Ovary (tissue), 9 donors: ENCODE results near the gene SLIT3. TPM values are rescaled to one million over a fixed set of nuclear protein-coding genes. Genes with fewer than 3 reads are reported as not detected.

Experiments used
- DNase-seq, 5 donors: peaks; one replicate each; pipeline ENCODE4 v3.0.0-alpha.2; 2019 to 2020
- H3K27ac ChIP-seq, 2 donors: fragments of 200-600 bp; one replicate each; pipeline versions ENCODE4 v1.5.1 to v1.8.0; 2019 to 2022
- H3K27me3 ChIP-seq: fragments of 200-600 bp; one replicate; pipeline ENCODE4 v1.8.0; 2022
- H3K36me3 ChIP-seq: fragments of 200-600 bp; sonication (generic); one replicate; pipeline ENCODE4 v1.5.1; 2019
- H3K4me1 ChIP-seq: one replicate; pipeline ENCODE4 v1.8.1; 2013; ENCODE audit warnings: mild to moderate bottlenecking, moderate library complexity; ENCODE audit not compliant: insufficient read depth
- H3K4me3 ChIP-seq: fragments of 200-600 bp; sonication (generic); one replicate; pipeline ENCODE4 v1.5.1; 2017
- H3K9me3 ChIP-seq, 2 donors: fragments of 200-600 bp in 1 of 2; sonication (generic) in 1 of 2; one replicate each; pipeline versions ENCODE4 v1.5.1 to v1.8.1; 2013 to 2019; ENCODE audit warnings: mild to moderate bottlenecking in 1 of 2, moderate library complexity in 1 of 2
- EP300 ChIP-seq: sonication (generic); formaldehyde crosslinking; IDR thresholded peaks from one replicate; pipeline ENCODE4 v1.6.1; 2017; ENCODE audit warnings: antibody characterized with exemption
- POLR2A ChIP-seq: fragments of 450-650 bp; IDR thresholded peaks from one replicate; pipeline ENCODE4 v1.6.1; 2017; ENCODE audit warnings: antibody characterized with exemption, mild to moderate bottlenecking, moderate library complexity
- WGBS, 3 donors: extraction: QIAGEN DNeasy Blood & Tissue Kit in 1 of 3; methylation state at CpG; one replicate each; pipeline versions ENCODE4 v1.1.5 to v1.1.7; 2013 to 2017; 5-methylcytosine and 5-hydroxymethylcytosine counted together
- intact Hi-C, 4 donors: fragments of 100-400 bp; cut with DNase I; formaldehyde crosslinking; loops; one replicate each; pipeline versions ENCODE4 v1.11.0 to v1.15.1; 2022 to 2023
- polyA plus RNA-seq, 2 donors: library from polyadenylated mRNA; stranded (reverse); fragments of 200-250 nt in 1 of 2; fragments of 350-450 nt in 1 of 2; fragmentation: Illumina TruSeq in 1 of 2; extraction: RNeasy Lipid Tissue Mini Kit (QIAGEN cat#74804) in 1 of 2; gene quantifications; one replicate each; pipeline ENCODE4 v1.2.3, GENCODE V29; 2013 to 2014
- total RNA-seq, 7 donors: library from RNA; depleted of rRNA in 2 of 7; stranded (reverse); fragments of >200 nt in 2 of 7; fragmentation: NEBNext Ultra II Directional in 3 of 7; extraction: Animal tissue kit (Norgen Biotek cat#: 25700) in 3 of 7; gene quantifications; one replicate each; pipeline versions ENCODE4 v1.1.0 to v1.2.4, GENCODE V29; 2016 to 2023
- TF ChIP-seq, protein P1 (sequence below), 3 donors: fragments of 450-650 bp in 2 of 3; fragments of 200-600 bp in 1 of 3; IDR thresholded peaks; one replicate each; pipeline versions ENCODE4 v1.5.1 to v1.8.0; 2016 to 2022; ENCODE audit warnings: antibody characterized with exemption in 3 of 3, mild to moderate bottlenecking in 1 of 3
- donor health status: DM: no; HTN: no; CAD: no; lungs with moderate emphysema.
- donor health status: DM: no; HTN: no; CAD: no.
- donor health status: Bipolar disorder and iron deficiency.
- donor health status: DM: yes; HTN: yes; CAD: no.
- donor health status: DM: no; HTN: no; CAD: no.
- donor health status: DM: yes; HTN: yes; CAD: no.

The SLIT3 gene
- total and polyA plus RNA-seq, 9 donors: 10.3 to 106 (median 24.4) TPM

DNA sequence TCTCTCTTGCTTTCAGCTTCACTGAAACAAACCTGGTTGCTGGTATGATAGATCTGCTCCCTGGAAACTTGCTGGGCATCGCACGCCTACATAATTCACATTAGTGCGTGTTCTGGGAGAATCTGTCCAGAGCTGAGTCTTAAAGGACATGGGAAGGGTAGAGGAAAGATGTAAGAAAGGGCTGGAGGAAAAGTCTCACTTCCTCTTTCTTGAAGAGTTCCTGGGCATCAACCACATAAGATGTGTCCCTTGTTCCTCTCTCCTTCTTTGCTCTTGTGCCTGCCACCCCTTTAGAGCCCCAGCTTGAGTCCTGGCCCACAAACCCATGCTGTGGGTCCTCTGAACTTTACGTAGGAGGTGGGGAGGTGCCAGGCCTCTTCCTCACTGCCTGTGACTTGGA is 516.5 kb downstream of the SLIT3 start:
- Histone ChIP-seq H3K9me3 (no peaks in the 10 kb centered on the region), H3K36me3 (no peaks in the 10 kb centered on the region), H3K27ac (no peak overlapping the region), H3K4me1 (peaks cover 3% of the 10 kb centered on the region), H3K27me3 (no peaks in the 10 kb centered on the region), H3K4me3 (no peak overlapping the region)
- no peak for DNase-seq
- 96 to 100% (median 98%) methylated on average over 4 of the region's 4 CpGs for WGBS, 3 donors
- TF ChIP-seq POLR2A (no peak), EP300 (no peak)
- TF ChIP-seq, protein P1, sequence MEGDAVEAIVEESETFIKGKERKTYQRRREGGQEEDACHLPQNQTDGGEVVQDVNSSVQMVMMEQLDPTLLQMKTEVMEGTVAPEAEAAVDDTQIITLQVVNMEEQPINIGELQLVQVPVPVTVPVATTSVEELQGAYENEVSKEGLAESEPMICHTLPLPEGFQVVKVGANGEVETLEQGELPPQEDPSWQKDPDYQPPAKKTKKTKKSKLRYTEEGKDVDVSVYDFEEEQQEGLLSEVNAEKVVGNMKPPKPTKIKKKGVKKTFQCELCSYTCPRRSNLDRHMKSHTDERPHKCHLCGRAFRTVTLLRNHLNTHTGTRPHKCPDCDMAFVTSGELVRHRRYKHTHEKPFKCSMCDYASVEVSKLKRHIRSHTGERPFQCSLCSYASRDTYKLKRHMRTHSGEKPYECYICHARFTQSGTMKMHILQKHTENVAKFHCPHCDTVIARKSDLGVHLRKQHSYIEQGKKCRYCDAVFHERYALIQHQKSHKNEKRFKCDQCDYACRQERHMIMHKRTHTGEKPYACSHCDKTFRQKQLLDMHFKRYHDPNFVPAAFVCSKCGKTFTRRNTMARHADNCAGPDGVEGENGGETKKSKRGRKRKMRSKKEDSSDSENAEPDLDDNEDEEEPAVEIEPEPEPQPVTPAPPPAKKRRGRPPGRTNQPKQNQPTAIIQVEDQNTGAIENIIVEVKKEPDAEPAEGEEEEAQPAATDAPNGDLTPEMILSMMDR (IDR thresholded peaks at IDR 0.05): no peak
- intact Hi-C loops: no loop called here

DNA sequence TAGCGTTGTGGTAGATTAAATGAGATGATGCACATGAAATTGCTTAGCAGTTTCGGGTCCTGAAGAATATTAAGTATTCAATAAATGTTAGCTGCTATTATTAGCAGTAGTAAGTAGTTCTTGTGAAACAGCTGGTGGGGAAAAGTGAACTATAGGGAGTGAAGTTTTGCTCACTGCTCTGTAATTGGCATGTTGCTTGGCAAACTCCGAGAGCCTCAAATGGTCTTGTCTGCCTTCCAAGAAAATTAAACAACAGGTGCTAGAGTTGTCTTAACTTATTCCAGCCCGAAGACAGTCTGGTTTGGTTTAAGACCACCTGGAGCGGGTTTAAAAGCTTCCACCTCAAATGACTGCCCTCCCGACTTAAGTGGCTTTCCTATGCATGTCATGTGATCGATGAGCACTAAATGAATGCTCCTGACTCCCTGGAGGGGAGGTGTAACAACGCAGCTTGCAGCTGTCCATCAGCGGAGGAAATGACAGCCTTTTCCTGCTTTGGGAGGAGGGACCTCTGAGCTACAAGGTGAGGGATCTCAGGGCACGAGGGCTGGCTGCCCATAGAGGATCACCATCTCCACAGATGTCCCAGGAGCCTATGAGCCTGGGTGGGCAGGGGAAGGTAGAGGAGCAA is 518.9 kb downstream of the SLIT3 start:
- Histone ChIP-seq H3K4me1 (peaks cover 3% of the 10 kb centered on the region), H3K36me3 (no peaks in the 10 kb centered on the region)
- WGBS, 3 donors: 46 to 64% (median 48%) methylated on average over 10 of the region's 10 CpGs

DNA sequence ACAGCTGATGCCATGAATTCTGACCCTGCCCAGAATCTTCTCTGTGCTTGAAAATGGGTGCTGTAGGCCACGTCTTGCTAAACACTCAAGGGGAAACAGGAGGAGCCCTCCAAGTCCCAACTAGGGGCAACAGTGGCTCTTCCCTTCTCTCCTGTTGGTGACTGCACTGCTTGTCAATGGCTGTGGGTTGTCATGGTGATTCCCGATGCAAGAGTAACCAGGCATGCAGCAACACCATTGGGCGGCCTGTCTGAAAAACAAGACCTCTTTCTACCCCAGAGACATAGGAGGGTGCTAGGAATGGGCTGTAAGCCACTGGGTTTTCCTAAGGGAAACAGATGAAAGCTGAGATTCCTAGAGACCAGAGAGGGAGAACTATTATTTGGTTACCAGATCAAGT is 520.1 kb downstream of the SLIT3 start:
- Histone ChIP-seq H3K9me3 (no peaks in the 10 kb centered on the region), H3K27me3 (no peaks in the 10 kb centered on the region), H3K36me3 (no peaks in the 10 kb centered on the region), H3K4me1 (peaks cover under 1% of the 10 kb centered on the region), H3K4me3 (no peak overlapping the region), H3K27ac (no peak overlapping the region)
- DNase-seq: no peak
- intact Hi-C loops: no loop called here
- TF ChIP-seq POLR2A (no peak), EP300 (no peak)
- TF ChIP-seq, protein P1 (IDR thresholded peaks at IDR 0.05): no peak
- WGBS, 3 donors: 79 to 93% (median 93%) methylated on average over 3 of the region's 3 CpGs

More for the DNA sequence above, 518.9 kb downstream of the SLIT3 start:
- H3K27ac ChIP-seq: no peak overlapping the region
- intact Hi-C loops: no loop called here
- TF ChIP-seq POLR2A (no peak), EP300 (no peak)
- TF ChIP-seq, protein P1 (IDR thresholded peaks at IDR 0.05): no peak
- H3K4me3 ChIP-seq: no peak overlapping the region
- H3K27me3 ChIP-seq: no peaks in the 10 kb centered on the region
- H3K9me3 ChIP-seq: no peaks in the 10 kb centered on the region
- DNase-seq: no peak

DNA sequence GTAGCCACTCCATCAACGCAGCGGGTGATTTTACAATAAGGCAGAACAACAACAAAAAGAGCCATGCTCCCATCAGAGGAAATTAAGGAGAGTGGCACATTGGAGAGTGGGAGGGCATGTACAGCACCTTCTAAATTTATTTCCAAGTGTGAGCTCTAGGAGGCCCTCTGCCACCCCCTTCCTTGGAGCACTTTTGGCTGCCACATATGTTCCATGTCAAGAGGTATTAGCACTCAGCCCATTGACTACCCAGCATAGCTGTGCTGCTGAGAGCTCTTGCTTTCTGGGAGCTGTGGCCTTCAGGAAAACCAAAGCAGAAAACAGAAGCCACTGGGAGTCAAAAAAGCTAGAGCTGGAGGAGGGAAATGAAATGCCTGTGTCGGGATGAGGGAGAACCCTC is 521.6 kb downstream of the SLIT3 start:
- intact Hi-C loops: no loop called here
- DNase-seq: no peak
- TF ChIP-seq EP300 (no peak), POLR2A (no peak)
- TF ChIP-seq, protein P1 (IDR thresholded peaks at IDR 0.05): no peak
- no peaks in the 10 kb centered on the region for H3K4me1 ChIP-seq
- H3K27me3 ChIP-seq: no peaks in the 10 kb centered on the region
- H3K27ac ChIP-seq: no peak overlapping the region
- no peak overlapping the region for H3K4me3 ChIP-seq
- WGBS, 3 donors: 71 to 76% (median 73%) methylated on average over 3 of the region's 3 CpGs
- no peaks in the 10 kb centered on the region for H3K36me3 ChIP-seq
- H3K9me3 ChIP-seq: no peaks in the 10 kb centered on the region
